ENCODE measurements around the gene TSPAN9. TPM values are rescaled to one million over a fixed set of nuclear protein-coding genes. Genes with fewer than 3 reads are reported as not detected.

TSPAN9 gene
- total RNA-seq, 1 donor from 2014 or later = 23.8 TPM

GRCh38 chr12:3283137-3283680 lies 206.0 kb downstream of the TSPAN9 start:
- H3K27ac Mint-ChIP-seq (ENCODE audit: unreplicated experiment) = no peak overlapping the region
- H3K27me3 Mint-ChIP-seq (ENCODE audit: low read depth) = no peaks in the 10 kb centered on the region
- no peak for DNase-seq (ENCODE audit: low read depth, low spot score)
- H3K4me1 Mint-ChIP-seq = peaks cover 4% of the 10 kb centered on the region
- TF ChIP-seq, protein P1, sequence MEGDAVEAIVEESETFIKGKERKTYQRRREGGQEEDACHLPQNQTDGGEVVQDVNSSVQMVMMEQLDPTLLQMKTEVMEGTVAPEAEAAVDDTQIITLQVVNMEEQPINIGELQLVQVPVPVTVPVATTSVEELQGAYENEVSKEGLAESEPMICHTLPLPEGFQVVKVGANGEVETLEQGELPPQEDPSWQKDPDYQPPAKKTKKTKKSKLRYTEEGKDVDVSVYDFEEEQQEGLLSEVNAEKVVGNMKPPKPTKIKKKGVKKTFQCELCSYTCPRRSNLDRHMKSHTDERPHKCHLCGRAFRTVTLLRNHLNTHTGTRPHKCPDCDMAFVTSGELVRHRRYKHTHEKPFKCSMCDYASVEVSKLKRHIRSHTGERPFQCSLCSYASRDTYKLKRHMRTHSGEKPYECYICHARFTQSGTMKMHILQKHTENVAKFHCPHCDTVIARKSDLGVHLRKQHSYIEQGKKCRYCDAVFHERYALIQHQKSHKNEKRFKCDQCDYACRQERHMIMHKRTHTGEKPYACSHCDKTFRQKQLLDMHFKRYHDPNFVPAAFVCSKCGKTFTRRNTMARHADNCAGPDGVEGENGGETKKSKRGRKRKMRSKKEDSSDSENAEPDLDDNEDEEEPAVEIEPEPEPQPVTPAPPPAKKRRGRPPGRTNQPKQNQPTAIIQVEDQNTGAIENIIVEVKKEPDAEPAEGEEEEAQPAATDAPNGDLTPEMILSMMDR (conservative IDR thresholded peaks at IDR 0.05) = no peak
- no peak overlapping the region for H3K4me3 Mint-ChIP-seq
- no peaks in the 10 kb centered on the region for H3K9me3 Mint-ChIP-seq
- H3K36me3 Mint-ChIP-seq (ENCODE audit: low read depth) = no peaks in the 10 kb centered on the region

DNA sequence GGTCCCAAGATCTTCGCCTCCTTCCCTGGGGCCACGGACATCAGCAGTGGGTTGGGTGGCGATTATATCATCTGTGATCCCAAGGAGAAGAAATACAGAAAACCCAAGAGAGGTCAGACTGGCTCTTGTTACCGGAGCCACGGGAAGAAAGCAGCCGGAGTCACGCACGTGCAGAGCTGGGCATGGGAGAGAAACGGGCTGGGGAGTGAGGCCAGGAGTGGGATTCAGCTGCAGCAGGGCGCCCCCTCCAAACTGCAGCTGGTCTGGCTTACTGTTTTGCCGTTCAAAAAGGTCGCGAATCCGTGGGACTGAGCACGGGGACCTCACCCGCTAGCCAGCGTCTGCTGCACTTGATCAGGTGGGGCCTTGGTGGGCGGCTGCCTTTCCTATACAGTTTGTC lies 207.2 kb downstream of the TSPAN9 start:
- H3K4me1 Mint-ChIP-seq = peaks cover 4% of the 10 kb centered on the region
- H3K27ac Mint-ChIP-seq (ENCODE audit: unreplicated experiment) = peak overlapping the region; percentile 50
- H3K4me3 Mint-ChIP-seq = no peak overlapping the region
- no peak for DNase-seq (ENCODE audit: low read depth, low spot score)
- H3K27me3 Mint-ChIP-seq (ENCODE audit: low read depth) = no peaks in the 10 kb centered on the region
- no peaks in the 10 kb centered on the region for H3K9me3 Mint-ChIP-seq
- TF ChIP-seq, protein P1 (conservative IDR thresholded peaks at IDR 0.05) = no peak
- no peaks in the 10 kb centered on the region for H3K36me3 Mint-ChIP-seq (ENCODE audit: low read depth)

DNA sequence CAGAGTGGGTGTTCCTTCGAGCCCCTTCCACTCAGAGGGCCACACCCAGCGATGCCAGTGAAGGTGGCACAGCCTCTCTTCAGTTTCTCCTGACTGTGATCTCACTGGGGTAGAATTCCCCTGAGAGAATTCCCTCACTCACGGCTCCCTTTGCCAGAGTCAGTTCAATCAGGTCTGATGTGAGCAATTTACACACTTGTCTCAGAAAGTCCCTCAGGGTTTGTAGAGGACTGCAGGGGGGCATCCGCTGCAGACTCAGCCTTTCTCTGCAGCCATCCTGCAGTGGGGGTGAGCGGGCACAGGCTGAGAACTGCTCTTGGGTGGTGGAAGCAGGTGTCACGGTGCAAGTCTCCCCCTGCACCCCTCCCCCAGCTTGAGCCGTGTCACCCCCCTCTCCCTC lies 208.4 kb downstream of the TSPAN9 start:
- H3K4me1 Mint-ChIP-seq = no peaks in the 10 kb centered on the region
- no peak overlapping the region for H3K27ac Mint-ChIP-seq (ENCODE audit: unreplicated experiment)
- H3K27me3 Mint-ChIP-seq (ENCODE audit: low read depth) = no peaks in the 10 kb centered on the region
- no peaks in the 10 kb centered on the region for H3K9me3 Mint-ChIP-seq
- H3K36me3 Mint-ChIP-seq (ENCODE audit: low read depth) = no peaks in the 10 kb centered on the region
- H3K4me3 Mint-ChIP-seq = no peak overlapping the region
- DNase-seq (ENCODE audit: low read depth, low spot score) = no peak
- TF ChIP-seq, protein P1 (conservative IDR thresholded peaks at IDR 0.05) = no peak

DNA sequence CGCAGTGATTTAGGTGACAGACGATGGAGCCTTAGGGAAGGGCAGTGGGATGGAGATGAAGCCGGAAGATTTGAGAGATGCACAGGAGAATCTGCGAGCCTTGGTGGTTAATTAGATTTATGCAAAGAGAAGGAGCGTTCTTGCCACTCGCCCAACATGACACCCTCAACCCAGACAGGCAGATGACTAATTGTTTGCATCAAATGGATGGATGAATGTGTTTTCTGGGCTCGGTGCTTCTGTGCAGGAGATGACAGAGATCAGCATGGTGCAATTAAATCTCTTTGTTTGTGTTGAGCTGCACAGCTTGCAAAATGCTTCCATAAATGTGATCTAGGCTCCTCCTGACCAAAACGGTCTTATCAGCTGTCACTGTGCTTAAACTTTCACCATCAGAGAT lies 211.5 kb downstream of the TSPAN9 start:
- Mint-ChIP-seq H3K27ac (ENCODE audit: unreplicated experiment) (no peak overlapping the region), H3K4me3 (no peak overlapping the region), H3K36me3 (ENCODE audit: low read depth) (no peaks in the 10 kb centered on the region), H3K27me3 (ENCODE audit: low read depth) (no peaks in the 10 kb centered on the region), H3K4me1 (no peaks in the 10 kb centered on the region), H3K9me3 (no peaks in the 10 kb centered on the region)
- TF ChIP-seq, protein P1 (conservative IDR thresholded peaks at IDR 0.05) = no peak
- no peak for DNase-seq (ENCODE audit: low read depth, low spot score)

DNA sequence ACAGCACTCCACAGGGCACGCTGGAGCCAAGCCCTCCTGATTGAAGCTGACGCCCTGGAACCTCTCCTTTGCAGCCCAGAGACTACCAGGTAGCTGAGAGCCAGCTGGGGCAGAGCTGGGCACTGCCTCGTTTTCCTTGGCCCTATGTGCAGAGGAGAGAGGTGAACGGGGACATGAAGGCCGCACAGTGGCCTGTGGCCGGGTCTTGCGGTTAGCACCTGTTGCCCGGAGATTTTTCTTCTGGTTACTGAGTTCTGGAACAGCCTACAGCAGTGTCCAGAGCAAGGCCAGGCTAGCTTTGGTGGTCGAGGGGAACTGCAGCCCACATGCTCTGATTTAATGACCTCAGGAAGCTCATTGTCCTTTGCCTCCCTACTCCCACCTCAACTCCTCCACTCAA lies 212.5 kb downstream of the TSPAN9 start:
- TF ChIP-seq, protein P1 (conservative IDR thresholded peaks at IDR 0.05) = no peak
- H3K27ac Mint-ChIP-seq (ENCODE audit: unreplicated experiment) = no peak overlapping the region
- H3K27me3 Mint-ChIP-seq (ENCODE audit: low read depth) = no peaks in the 10 kb centered on the region
- DNase-seq (ENCODE audit: low read depth, low spot score) = no peak
- H3K9me3 Mint-ChIP-seq = no peaks in the 10 kb centered on the region
- H3K4me3 Mint-ChIP-seq = no peak overlapping the region
- no peaks in the 10 kb centered on the region for H3K4me1 Mint-ChIP-seq
- no peaks in the 10 kb centered on the region for H3K36me3 Mint-ChIP-seq (ENCODE audit: low read depth)

Data from neural crest cell (in vitro differentiated cells).